PC-9 (cell line): Measurements from ENCODE around the gene GET3.

Experiments used
- CTCF ChIP-seq: fragments of 200-600 bp; sonication (generic); conservative IDR thresholded peaks from 2 replicates; pipeline ENCODE4 v1.6.1; 2017; ENCODE audit warnings: mixed run types, antibody characterized with exemption, mild to moderate bottlenecking, moderate library complexity
- EZH2 ChIP-seq: fragments of 200-600 bp; sonication (generic); IDR thresholded peaks from 2 replicates; pipeline ENCODE4 v1.8.0; 2017; ENCODE audit warnings: antibody characterized with exemption, low read depth

- TF ChIP-seq CTCF, result no peak
- no peak for TF ChIP-seq EZH2
Measured at GRCh38 chr19:12708641-12709040, 28.7 kb upstream of the GET3 start.
